ENCODE measurements around the gene HEPH. TPM values are rescaled to one million over a fixed set of nuclear protein-coding genes. Genes with fewer than 3 reads are reported as not detected.
A peak's percentile ranks its signal among the peaks of the same experiment; 100 is the strongest.
"Not testable (repeated sequence)": the region's sequence is repeated elsewhere in the genome, so short reads cannot be mapped to it uniquely, and the experiment has no call there.

The HEPH gene
- total RNA-seq (2021) (not detected in 2 replicates), Bru-seq, nascent RNA (percentile 9 among the genes with signal in this experiment), BruChase-seq, experiment 1, labeled RNA remaining after a 2-hour chase (percentile 9 among the genes with signal in this experiment), BruChase-seq, experiment 2, labeled RNA remaining after a 6-hour chase (percentile 6 among the genes with signal in this experiment)
- long read RNA-seq = 0 reads

GRCh38 chrX:66163849-66164411, at the start of gene HEPH:
Gene HEPH, plus strand, starts transcription at chrX:66164247. Its CDS starts 6,324 bp downstream, at chrX:66170571.
- no TSS peak for BruUV-seq (replicated peaks)
- no peak for DNase-seq (ENCODE audit: low spot score)
- no peak within 1 kb of the TSS for H3K4me3 ChIP-seq (ENCODE audit: low read depth, low read length, poor library complexity, severe bottlenecking)
- intact Hi-C loops (cut with micrococcal nuclease; ENCODE audit: unreplicated experiment) = no loop called here
- no peaks in the 10 kb centered on the region for H3K4me1 ChIP-seq (ENCODE audit: insufficient read depth, low read length, poor library complexity, severe bottlenecking)
- CTCF ChIA-PET = no interaction called here
- no peaks in the 10 kb centered on the region for H3K27me3 ChIP-seq (replicated peaks; ENCODE audit: insufficient read depth, low read depth, low read length, poor library complexity)
- H3K36me3 ChIP-seq (ENCODE audit: insufficient read depth, low read length, poor library complexity, severe bottlenecking) = no peaks in the 10 kb centered on the region
- no peaks in the 10 kb centered on the region for H3K9me3 ChIP-seq (ENCODE audit: low read depth, low read length, poor library complexity, severe bottlenecking)
- no peak within 1 kb of the TSS for H3K27ac ChIP-seq (ENCODE audit: low read depth, low read length, poor library complexity, severe bottlenecking)
- TF ChIP-seq EZH2 (IDR thresholded peaks at IDR 0.05; ENCODE audit: borderline replicate concordance, low read depth, low read length, poor library complexity, severe bottlenecking) = no peak
- TF ChIP-seq, protein P1, sequence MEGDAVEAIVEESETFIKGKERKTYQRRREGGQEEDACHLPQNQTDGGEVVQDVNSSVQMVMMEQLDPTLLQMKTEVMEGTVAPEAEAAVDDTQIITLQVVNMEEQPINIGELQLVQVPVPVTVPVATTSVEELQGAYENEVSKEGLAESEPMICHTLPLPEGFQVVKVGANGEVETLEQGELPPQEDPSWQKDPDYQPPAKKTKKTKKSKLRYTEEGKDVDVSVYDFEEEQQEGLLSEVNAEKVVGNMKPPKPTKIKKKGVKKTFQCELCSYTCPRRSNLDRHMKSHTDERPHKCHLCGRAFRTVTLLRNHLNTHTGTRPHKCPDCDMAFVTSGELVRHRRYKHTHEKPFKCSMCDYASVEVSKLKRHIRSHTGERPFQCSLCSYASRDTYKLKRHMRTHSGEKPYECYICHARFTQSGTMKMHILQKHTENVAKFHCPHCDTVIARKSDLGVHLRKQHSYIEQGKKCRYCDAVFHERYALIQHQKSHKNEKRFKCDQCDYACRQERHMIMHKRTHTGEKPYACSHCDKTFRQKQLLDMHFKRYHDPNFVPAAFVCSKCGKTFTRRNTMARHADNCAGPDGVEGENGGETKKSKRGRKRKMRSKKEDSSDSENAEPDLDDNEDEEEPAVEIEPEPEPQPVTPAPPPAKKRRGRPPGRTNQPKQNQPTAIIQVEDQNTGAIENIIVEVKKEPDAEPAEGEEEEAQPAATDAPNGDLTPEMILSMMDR (conservative IDR thresholded peaks at IDR 0.05; ENCODE audit: low read depth, low read length) = no peak
- POLR2A ChIA-PET (ENCODE audit: low non-redundant PET) = no interaction called here

DNA sequence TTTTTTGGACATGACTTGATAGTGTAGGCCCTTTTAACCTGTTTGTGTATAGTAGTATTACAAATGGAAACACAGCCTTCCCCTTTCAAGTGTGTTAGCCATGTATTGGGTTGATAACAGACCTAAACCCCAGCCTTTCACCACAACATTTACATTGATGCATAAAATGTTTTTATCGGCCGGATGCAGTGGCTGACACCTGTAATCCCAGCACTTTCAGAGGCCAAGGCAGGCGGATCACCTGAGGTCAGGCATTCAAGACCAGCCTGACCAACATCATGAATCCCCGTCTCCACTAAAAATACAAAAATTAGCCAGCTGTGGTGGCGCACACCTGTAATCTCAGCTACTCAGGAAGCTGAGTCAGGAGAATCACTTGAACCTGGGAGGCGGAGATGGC, 45.3 kb upstream of the HEPH start:
- H3K9me3 ChIP-seq (ENCODE audit: low read depth, low read length, poor library complexity, severe bottlenecking); CTCF ChIA-PET; H3K4me1 ChIP-seq (ENCODE audit: insufficient read depth, low read length, poor library complexity, severe bottlenecking); DNase-seq (ENCODE audit: low spot score); H3K27me3 ChIP-seq (replicated peaks; ENCODE audit: insufficient read depth, low read depth, low read length, poor library complexity); H3K36me3 ChIP-seq (ENCODE audit: insufficient read depth, low read length, poor library complexity, severe bottlenecking); POLR2A ChIA-PET (ENCODE audit: low non-redundant PET); intact Hi-C loops (cut with micrococcal nuclease; ENCODE audit: unreplicated experiment); H3K4me3 ChIP-seq (ENCODE audit: low read depth, low read length, poor library complexity, severe bottlenecking); H3K27ac ChIP-seq (ENCODE audit: low read depth, low read length, poor library complexity, severe bottlenecking); BruUV-seq (replicated peaks): not testable (repeated sequence)

DNA sequence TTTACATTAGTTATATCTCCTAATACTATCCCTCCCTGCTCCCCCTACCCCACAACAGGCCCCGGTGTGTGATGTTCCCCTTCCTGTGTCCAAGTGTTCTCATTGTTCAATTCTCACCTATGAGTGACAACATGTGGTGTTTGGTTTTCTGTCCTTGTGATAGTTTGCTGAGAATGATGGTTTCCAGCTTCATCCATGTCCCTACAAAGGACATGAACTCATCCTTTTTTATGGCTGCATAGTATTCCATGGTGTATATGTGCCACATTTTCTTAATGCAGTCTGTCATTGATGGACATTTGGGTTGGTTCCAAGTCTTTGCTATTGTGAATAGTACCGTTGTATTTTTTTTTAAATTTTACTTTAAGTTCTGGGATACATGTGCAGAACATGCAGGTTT, 42.7 kb upstream of the HEPH start:
- BruUV-seq (replicated peaks); H3K27ac ChIP-seq (ENCODE audit: low read depth, low read length, poor library complexity, severe bottlenecking); H3K36me3 ChIP-seq (ENCODE audit: insufficient read depth, low read length, poor library complexity, severe bottlenecking); H3K4me3 ChIP-seq (ENCODE audit: low read depth, low read length, poor library complexity, severe bottlenecking); POLR2A ChIA-PET (ENCODE audit: low non-redundant PET); intact Hi-C loops (cut with micrococcal nuclease; ENCODE audit: unreplicated experiment); H3K27me3 ChIP-seq (replicated peaks; ENCODE audit: insufficient read depth, low read depth, low read length, poor library complexity); CTCF ChIA-PET; H3K9me3 ChIP-seq (ENCODE audit: low read depth, low read length, poor library complexity, severe bottlenecking); H3K4me1 ChIP-seq (ENCODE audit: insufficient read depth, low read length, poor library complexity, severe bottlenecking); DNase-seq (ENCODE audit: low spot score): not testable (repeated sequence)

GRCh38 chrX:66126662-66127061, 37.4 kb upstream of the HEPH start:
- intact Hi-C loops (cut with micrococcal nuclease; ENCODE audit: unreplicated experiment) = no loop called here
- POLR2A ChIA-PET (ENCODE audit: low non-redundant PET) = no interaction called here
- TF ChIP-seq, protein P1 (conservative IDR thresholded peaks at IDR 0.05; ENCODE audit: low read depth, low read length) = no peak
- TF ChIP-seq EZH2 (IDR thresholded peaks at IDR 0.05; ENCODE audit: borderline replicate concordance, low read depth, low read length, poor library complexity, severe bottlenecking) = no peak
- no peak overlapping the region for H3K27ac ChIP-seq (ENCODE audit: low read depth, low read length, poor library complexity, severe bottlenecking)
- no TSS peak for BruUV-seq (replicated peaks)
- H3K27me3 ChIP-seq (replicated peaks; ENCODE audit: insufficient read depth, low read depth, low read length, poor library complexity) = no peaks in the 10 kb centered on the region
- DNase-seq (ENCODE audit: low spot score) = no peak
- no peaks in the 10 kb centered on the region for H3K9me3 ChIP-seq (ENCODE audit: low read depth, low read length, poor library complexity, severe bottlenecking)
- H3K4me3 ChIP-seq (ENCODE audit: low read depth, low read length, poor library complexity, severe bottlenecking) = no peak overlapping the region
- H3K4me1 ChIP-seq (ENCODE audit: insufficient read depth, low read length, poor library complexity, severe bottlenecking) = no peaks in the 10 kb centered on the region
- no peaks in the 10 kb centered on the region for H3K36me3 ChIP-seq (ENCODE audit: insufficient read depth, low read length, poor library complexity, severe bottlenecking)
- CTCF ChIA-PET = no interaction called here

Data from A673 (cell line).